Ectodermal cell (in vitro differentiated cells): ENCODE data around the gene CELF2. TPM values are rescaled to one million over a fixed set of nuclear protein-coding genes. Genes with fewer than 3 reads are reported as not detected.

Experiments
- H3K27ac ChIP-seq: 2 replicates; pipeline ENCODE4 v1.7.0; 2013; ENCODE audit warnings: mild to moderate bottlenecking, low read depth, low read length; ENCODE audit not compliant: insufficient read depth, poor library complexity, severe bottlenecking
- H3K27me3 ChIP-seq: 2 replicates; pipeline ENCODE4 v1.7.0; 2013; ENCODE audit warnings: mild to moderate bottlenecking, low read length; ENCODE audit not compliant: insufficient read depth, control insufficient read depth, poor library complexity, severe bottlenecking
- H3K36me3 ChIP-seq: one replicate; pipeline ENCODE4 v1.7.0; 2013; ENCODE audit warnings: low read length; ENCODE audit not compliant: control insufficient read depth, insufficient read depth
- H3K4me1 ChIP-seq: one replicate; pipeline ENCODE4 v1.7.0; 2013; ENCODE audit warnings: low read length; ENCODE audit not compliant: control insufficient read depth, insufficient read depth
- H3K4me3 ChIP-seq: 2 replicates; pipeline ENCODE4 v1.7.0; 2013; ENCODE audit warnings: low read depth, low read length, control low read depth; ENCODE audit not compliant: insufficient read depth
- H3K9me3 ChIP-seq: 2 replicates; pipeline ENCODE4 v1.7.0; 2013; ENCODE audit warnings: mild to moderate bottlenecking, low read length, moderate library complexity; ENCODE audit not compliant: control insufficient read depth
- WGBS, 2 experiments: methylation state at CpG; one replicate each; pipeline ENCODE4 v1.1.7; 2013; ENCODE audit warnings: missing lambda C conversion rate in 2 of 2; 5-methylcytosine and 5-hydroxymethylcytosine counted together
- polyA plus RNA-seq, 4 experiments: library from polyadenylated mRNA; stranded (reverse); fragments of 50-300 nt; gene quantifications; one replicate each; pipeline ENCODE4 v1.2.3, GENCODE V29; 2013

CELF2 gene
- 27.0 TPM for polyA plus RNA-seq (2013, experiment 1 of 4)
- 28.4 TPM for polyA plus RNA-seq (2013, experiment 2 of 4)
- polyA plus RNA-seq (2013, experiment 3 of 4): 23.3 TPM
- polyA plus RNA-seq (2013, experiment 4 of 4): 26.2 TPM

DNA sequence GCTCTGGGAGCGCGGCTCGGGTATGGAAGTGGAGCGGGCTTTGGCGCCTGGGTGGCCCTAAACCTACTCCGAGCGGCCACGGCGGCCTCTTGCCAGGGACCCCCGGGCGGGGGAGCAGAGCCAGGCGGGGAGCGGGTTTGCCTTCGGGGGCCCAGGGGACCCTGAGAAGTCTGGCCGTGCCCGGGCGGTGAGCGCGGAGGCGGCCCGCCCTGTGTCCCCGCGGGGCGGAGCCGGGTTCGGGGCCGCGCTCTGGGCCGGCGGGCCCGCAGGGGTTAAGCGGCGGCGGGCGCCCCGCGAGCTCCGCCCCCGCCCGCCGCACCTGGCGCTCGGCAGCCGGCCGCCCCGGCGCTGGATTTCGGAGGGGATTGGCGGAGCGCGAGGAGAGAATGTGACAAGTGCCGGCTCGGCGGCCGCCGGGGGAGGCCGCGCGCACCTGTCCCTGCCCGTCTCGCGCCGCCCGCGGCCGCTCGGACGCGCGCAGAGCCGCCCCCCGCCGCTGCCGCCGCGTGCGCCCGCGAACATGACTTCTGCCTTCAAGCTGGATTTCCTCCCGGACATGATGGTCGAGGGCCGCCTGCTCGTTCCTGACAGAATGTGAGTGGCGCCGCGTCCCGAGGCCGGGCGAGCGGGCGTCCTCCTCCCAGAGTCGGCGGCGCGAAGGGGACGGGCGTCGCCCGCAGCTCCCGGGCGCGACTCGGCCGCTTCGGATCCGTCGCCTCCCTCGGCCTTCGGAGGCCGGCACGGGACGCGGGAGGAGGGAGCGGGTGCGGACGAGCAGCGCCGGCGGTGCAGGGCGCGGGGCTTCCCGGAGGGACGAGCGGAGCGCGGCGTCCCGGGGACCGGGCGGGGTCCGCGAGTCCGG is at the start of gene CELF2:
Gene CELF2 (plus strand): TSS at position 303 of the 862 bp plus-strand sequence. CDS start 218 bp downstream, at position 521.
- Histone ChIP-seq H3K4me1 (peaks cover 9% of the 10 kb centered on the region), H3K27me3 (peaks cover 49% of the 10 kb centered on the region), H3K9me3 (no peaks in the 10 kb centered on the region), H3K27ac (no peak within 1 kb of the TSS), H3K4me3 (peak within 1 kb of the TSS; percentile 58), H3K36me3 (no peaks in the 10 kb centered on the region)
- WGBS, 2 experiments: 0% methylated on average over 133 of the region's 133 CpGs

- 94 to 96% methylated on average over 3 to 4 of the region's 4 CpGs for WGBS, 2 experiments
- Histone ChIP-seq H3K27me3 (no peaks in the 10 kb centered on the region), H3K4me1 (no peaks in the 10 kb centered on the region), H3K27ac (no peak overlapping the region), H3K9me3 (no peaks in the 10 kb centered on the region), H3K4me3 (no peak overlapping the region), H3K36me3 (no peaks in the 10 kb centered on the region)
These were observed 49.4 kb upstream of the CELF2 start for GRCh38 chr10:10968257-10968588.

GRCh38 chr10:10973310-10973709 is 44.4 kb upstream of the CELF2 start:
- H3K36me3 ChIP-seq: no peaks in the 10 kb centered on the region
- no peaks in the 10 kb centered on the region for H3K27me3 ChIP-seq
- 89 to 98% methylated on average over 5 of the region's 5 CpGs for WGBS, 2 experiments
- H3K27ac ChIP-seq: no peak overlapping the region
- H3K4me3 ChIP-seq: no peak overlapping the region
- H3K4me1 ChIP-seq: no peaks in the 10 kb centered on the region
- no peaks in the 10 kb centered on the region for H3K9me3 ChIP-seq

GRCh38 chr10:10975647-10976046 is 42.0 kb upstream of the CELF2 start:
- Histone ChIP-seq H3K9me3 (no peaks in the 10 kb centered on the region), H3K4me3 (no peak overlapping the region), H3K4me1 (no peaks in the 10 kb centered on the region), H3K36me3 (no peaks in the 10 kb centered on the region), H3K27me3 (no peaks in the 10 kb centered on the region), H3K27ac (no peak overlapping the region)
- WGBS, 2 experiments: 88 to 95% methylated on average over 2 of the region's 2 CpGs

GRCh38 chr10:10976652-10977051 is 41.0 kb upstream of the CELF2 start:
- H3K4me1 ChIP-seq: no peaks in the 10 kb centered on the region
- no peak overlapping the region for H3K27ac ChIP-seq
- no peaks in the 10 kb centered on the region for H3K27me3 ChIP-seq
- H3K4me3 ChIP-seq: no peak overlapping the region
- no peaks in the 10 kb centered on the region for H3K9me3 ChIP-seq
- no peaks in the 10 kb centered on the region for H3K36me3 ChIP-seq
- WGBS, 2 experiments: 93 to 94% methylated on average over 4 of the region's 4 CpGs

DNA sequence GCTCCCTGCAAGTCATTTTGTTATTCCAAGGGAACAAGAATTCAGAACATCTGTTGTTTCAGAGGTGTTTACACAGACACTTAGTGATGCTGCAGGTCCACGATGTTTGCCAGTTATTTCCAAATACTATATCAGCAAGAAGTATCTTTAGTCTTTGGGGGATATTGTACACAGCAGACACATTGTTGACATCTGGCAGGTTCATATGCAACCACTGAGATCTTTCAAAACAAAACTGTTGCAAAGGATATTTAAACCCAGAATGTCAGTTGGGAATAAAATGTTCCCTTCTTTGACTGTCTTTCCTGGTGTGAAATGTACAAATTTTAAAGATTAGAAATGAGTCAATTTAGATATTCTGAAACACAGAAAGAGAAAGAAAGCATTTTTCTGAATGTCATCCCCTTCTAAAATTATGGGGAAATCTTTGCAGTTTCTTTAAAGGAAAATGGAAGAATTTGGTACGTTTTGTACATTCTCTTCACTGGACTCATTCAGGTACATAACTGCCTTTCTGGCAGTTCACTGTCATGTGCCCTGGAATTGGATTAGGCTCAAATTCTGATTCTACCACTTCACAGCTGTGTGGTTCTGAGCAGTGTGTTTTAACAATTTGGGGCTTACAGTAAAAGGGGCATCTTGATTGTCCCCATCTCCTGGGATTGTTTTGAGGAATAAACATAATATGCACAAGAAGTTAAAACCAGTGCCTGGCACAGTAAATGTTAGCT is 40.3 kb upstream of the CELF2 start:
- WGBS, 2 experiments: 97% methylated on average over 2 of the region's 2 CpGs
- H3K27me3 ChIP-seq: no peaks in the 10 kb centered on the region
- no peak overlapping the region for H3K27ac ChIP-seq
- no peak overlapping the region for H3K4me3 ChIP-seq
- H3K36me3 ChIP-seq: no peaks in the 10 kb centered on the region
- H3K4me1 ChIP-seq: no peaks in the 10 kb centered on the region
- no peaks in the 10 kb centered on the region for H3K9me3 ChIP-seq

- 94% methylated on average over 2 of the region's 2 CpGs for WGBS, 2 experiments
- Histone ChIP-seq H3K27ac (no peak overlapping the region), H3K4me1 (no peaks in the 10 kb centered on the region), H3K4me3 (no peak overlapping the region), H3K36me3 (no peaks in the 10 kb centered on the region), H3K27me3 (no peaks in the 10 kb centered on the region), H3K9me3 (no peaks in the 10 kb centered on the region)
These were observed 39.7 kb upstream of the CELF2 start for GRCh38 chr10:10977978-10978377.

GRCh38 chr10:10985361-10985760 is 32.3 kb upstream of the CELF2 start:
- H3K4me3 ChIP-seq: no peak overlapping the region
- no peaks in the 10 kb centered on the region for H3K36me3 ChIP-seq
- 83 to 87% methylated on average over 2 of the region's 2 CpGs for WGBS, 2 experiments
- no peaks in the 10 kb centered on the region for H3K27me3 ChIP-seq
- no peaks in the 10 kb centered on the region for H3K4me1 ChIP-seq
- H3K27ac ChIP-seq: no peak overlapping the region
- H3K9me3 ChIP-seq: no peaks in the 10 kb centered on the region

DNA sequence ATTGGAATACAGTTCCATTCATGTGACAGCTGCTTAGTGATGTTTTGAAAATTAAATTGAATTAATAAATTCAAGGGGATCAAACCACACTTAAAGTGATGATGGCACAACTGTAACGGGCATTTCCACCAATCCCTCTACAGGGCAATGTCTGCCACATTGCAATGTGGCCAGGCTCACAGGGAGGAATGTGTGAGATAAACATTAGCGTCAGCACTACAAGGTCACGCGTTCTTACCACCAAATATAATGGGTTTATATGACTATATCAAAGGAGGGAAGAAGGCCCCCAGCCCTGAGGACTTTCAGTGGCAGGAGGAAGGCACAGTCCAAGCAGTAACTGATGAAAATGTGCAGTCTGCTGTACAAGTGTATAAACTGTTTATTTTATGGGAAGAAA is 31.1 kb upstream of the CELF2 start:
- Histone ChIP-seq H3K27ac (no peak overlapping the region), H3K4me3 (no peak overlapping the region), H3K9me3 (no peaks in the 10 kb centered on the region), H3K4me1 (no peaks in the 10 kb centered on the region), H3K27me3 (no peaks in the 10 kb centered on the region), H3K36me3 (no peaks in the 10 kb centered on the region)
- 83 to 100% methylated on average over 1 to 4 of the region's 4 CpGs for WGBS, 2 experiments

- no peaks in the 10 kb centered on the region for H3K36me3 ChIP-seq
- no peak overlapping the region for H3K4me3 ChIP-seq
- H3K27me3 ChIP-seq: no peaks in the 10 kb centered on the region
- no peaks in the 10 kb centered on the region for H3K9me3 ChIP-seq
- H3K27ac ChIP-seq: no peak overlapping the region
- H3K4me1 ChIP-seq: no peaks in the 10 kb centered on the region
- 96% methylated on average over 5 of the region's 6 CpGs; no CpG with 5 or more reads in 1 of the 2 experiments for WGBS, 2 experiments
These were observed 30.6 kb upstream of the CELF2 start for GRCh38 chr10:10987111-10987510.
